Activated CD8-positive, alpha-beta T cell treated with anti-CD3 and anti-CD28 coated beads, Interleukin-2, amount 10 ng/mL, durations not matched to agents 7 days and 5 days (primary cell): Measurements from ENCODE around the gene DDAH2. TPM values are rescaled to one million over a fixed set of nuclear protein-coding genes. Genes with fewer than 3 reads are reported as not detected.

Experiments
- ATAC-seq: fragments of 150-1000 bp; cut with Tn5 transposase; one replicate; pipeline ENCODE4 v1.10.0; 2021; ENCODE audit warnings: moderate library complexity
- CTCF ChIA-PET: fragments of 350-600 bp; sonication (Branson Sonifier 250); formaldehyde crosslinking; loops from one replicate; lab custom pipeline; 2021; ENCODE audit warnings: antibody characterized with exemption; lab: Charles Lee
- POLR2A ChIA-PET: fragments of 350-600 bp; sonication (Branson Sonifier 250); formaldehyde crosslinking; loops from one replicate; lab custom pipeline; 2021; ENCODE audit warnings: antibody characterized with exemption; lab: Charles Lee
- DNase-seq: peaks from one replicate; pipeline ENCODE4 v3.0.0-alpha.2; 2020
- H3K27ac Mint-ChIP-seq: one replicate; pipeline ENCODE4 v1.8.0; 2021; ENCODE audit warnings: mild to moderate bottlenecking, mixed read lengths
- H3K27me3 Mint-ChIP-seq: one replicate; pipeline ENCODE4 v1.8.0; 2021; ENCODE audit warnings: low read depth, mixed read lengths
- H3K36me3 Mint-ChIP-seq: one replicate; pipeline ENCODE4 v1.8.0; 2021; ENCODE audit warnings: low read depth, mixed read lengths
- H3K4me1 Mint-ChIP-seq: one replicate; pipeline ENCODE4 v1.8.0; 2021; ENCODE audit warnings: low read depth, mixed read lengths
- H3K4me3 Mint-ChIP-seq: one replicate; pipeline ENCODE4 v1.8.0; 2021; ENCODE audit warnings: mild to moderate bottlenecking, mixed read lengths
- H3K9me3 Mint-ChIP-seq: one replicate; pipeline ENCODE4 v1.8.0; 2022; ENCODE audit warnings: mixed read lengths; ENCODE audit not compliant: insufficient read depth
- total RNA-seq, 2 experiments: library from RNA; stranded (reverse); gene quantifications; one replicate each; pipeline ENCODE4 v1.2.3, GENCODE V29; 2021

Gene DDAH2
- total RNA-seq, 2 experiments from 2014 or later: 31.9 to 33.7 TPM

- Mint-ChIP-seq H3K27ac (peak within 1 kb of the TSS; percentile 96), H3K4me3 (peak within 1 kb of the TSS; percentile 92), H3K36me3 (peaks cover 43% of the 10 kb centered on the region), H3K4me1 (peaks cover 56% of the 10 kb centered on the region), H3K27me3 (no peaks in the 10 kb centered on the region), H3K9me3 (no peaks in the 10 kb centered on the region)
- ATAC-seq (peak; percentile 83), DNase-seq (peak; percentile 99)
- ChIA-PET POLR2A (interaction anchor here (0.6 to 5.6 kb wide), 31 partner anchors 11 to 157 kb away, joined by 3 to 83 read pairs (median 5); partner anchors contain the start of genes ABHD16A, BAG6, C6orf47 and CSNK2B), CTCF (interaction anchor here (0.6 to 9.7 kb wide), 26 partner anchors 10 to 194 kb away, joined by 3 to 118 read pairs (median 4); partner anchors contain the start of genes ABHD16A, ATP6V1G2, C6orf47 and CSNK2B)
Observed at GRCh38 chr6:31739639-31740396, 10.7 kb upstream of the DDAH2 start, which contains the start of gene MSH5. TSS of gene MSH5 (plus strand) at chr6:31740005. CDS start at chr6:31740467, 462 bp downstream.

- H3K27ac Mint-ChIP-seq: peak overlapping the region; percentile 96
- peak; percentile 88 for DNase-seq
- peak overlapping the region; percentile 92 for H3K4me3 Mint-ChIP-seq
- peaks cover 64% of the 10 kb centered on the region for H3K4me1 Mint-ChIP-seq
- peaks cover 50% of the 10 kb centered on the region for H3K36me3 Mint-ChIP-seq
- ATAC-seq: peak; percentile 15
- POLR2A ChIA-PET: interaction anchor here (0.6 to 5.6 kb wide), 31 partner anchors 10 to 241 kb away, joined by 3 to 83 read pairs (median 7); partner anchors contain the start of genes ABHD16A, BAG6, C6orf47 and CSNK2B
- CTCF ChIA-PET: interaction anchor here (0.6 to 9.7 kb wide), 30 partner anchors 8 to 192 kb away, joined by 3 to 118 read pairs (median 5); partner anchors contain the start of genes ABHD16A, ATP6V1G2, C6orf47 and DDAH2
- no peaks in the 10 kb centered on the region for H3K27me3 Mint-ChIP-seq
- H3K9me3 Mint-ChIP-seq: no peaks in the 10 kb centered on the region
Observed at GRCh38 chr6:31737991-31738979, 9.2 kb upstream of the DDAH2 start.

GRCh38 chr6:31737315-31737990, 8.4 kb upstream of the DDAH2 start:
- peaks cover 44% of the 10 kb centered on the region for H3K36me3 Mint-ChIP-seq
- POLR2A ChIA-PET: interaction anchor here (0.6 to 5.6 kb wide), 31 partner anchors 9 to 196 kb away, joined by 3 to 83 read pairs (median 7); partner anchors contain the start of genes ABHD16A, BAG6, C6orf47 and CSNK2B
- CTCF ChIA-PET: interaction anchor here (0.6 to 9.7 kb wide), 23 partner anchors 7 to 157 kb away, joined by 3 to 118 read pairs (median 6); partner anchors contain the start of genes ABHD16A, C6orf47, DDAH2 and HSPA1A

GRCh38 chr6:31736768-31737314, 7.7 kb upstream of the DDAH2 start:
- POLR2A ChIA-PET: interaction anchor here (0.5 to 5.6 kb wide), 27 partner anchors 8 to 1402 kb away, joined by 3 to 83 read pairs (median 6); partner anchors contain the start of genes ABHD16A, BAG6, C6orf47 and CSNK2B

More at GRCh38 chr6:31737315-31737990, 8.4 kb upstream of the DDAH2 start:
- H3K9me3 Mint-ChIP-seq: no peaks in the 10 kb centered on the region
- no peak for ATAC-seq
- peak; percentile 45 for DNase-seq
- H3K27me3 Mint-ChIP-seq: no peaks in the 10 kb centered on the region
- peak overlapping the region; percentile 96 for H3K27ac Mint-ChIP-seq
- peak overlapping the region; percentile 92 for H3K4me3 Mint-ChIP-seq
- peaks cover 69% of the 10 kb centered on the region for H3K4me1 Mint-ChIP-seq

GRCh38 chr6:31736021-31736767, 7.1 kb upstream of the DDAH2 start, which contains the start of gene CLIC1:
TSS of gene CLIC1 (minus strand) at chr6:31736530. CDS start at chr6:31736300, 230 bp downstream.
- Mint-ChIP-seq H3K36me3 (peaks cover 49% of the 10 kb centered on the region), H3K9me3 (no peaks in the 10 kb centered on the region), H3K4me1 (peaks cover 71% of the 10 kb centered on the region), H3K27me3 (no peaks in the 10 kb centered on the region), H3K27ac (peak within 1 kb of the TSS; percentile 96), H3K4me3 (peak within 1 kb of the TSS; percentile 92)
- ATAC-seq (peak; percentile 43), DNase-seq (peak; percentile 89)
- ChIA-PET POLR2A (interaction anchor here (0.5 to 5.6 kb wide), 26 partner anchors 11 to 1402 kb away, joined by 3 to 37 read pairs (median 4); partner anchors contain the start of genes ABHD16A, C6orf47, HSPA1A and HSPA1B), CTCF (interaction anchor here (1.1 to 9.7 kb wide), 6 partner anchors 9 to 95 kb away, joined by 4 to 118 read pairs (median 12); partner anchors contain the start of genes HSPA1B and LSM2)

More at GRCh38 chr6:31736768-31737314, 7.7 kb upstream of the DDAH2 start:
- no peak for ATAC-seq
- DNase-seq: peak; percentile 29
- Mint-ChIP-seq H3K36me3 (peaks cover 48% of the 10 kb centered on the region), H3K27me3 (no peaks in the 10 kb centered on the region), H3K27ac (peak overlapping the region; percentile 96), H3K9me3 (no peaks in the 10 kb centered on the region), H3K4me1 (peaks cover 74% of the 10 kb centered on the region), H3K4me3 (peak overlapping the region; percentile 92)
- CTCF ChIA-PET: interaction anchor here (1.0 to 9.7 kb wide), 12 partner anchors 9 to 97 kb away, joined by 3 to 118 read pairs (median 6); partner anchors contain the start of genes HSPA1A, HSPA1B, HSPA1L and LSM2

- ChIA-PET CTCF (interaction anchor here (0.7 to 9.7 kb wide), 6 partner anchors 31 to 97 kb away, joined by 3 to 118 read pairs (median 5); partner anchors contain the start of gene HSPA1B), POLR2A (interaction anchor here (0.7 to 5.1 kb wide), 13 partner anchors 11 to 1633 kb away, joined by 3 to 33 read pairs (median 4); partner anchors contain the start of genes ABHD16A, GPANK1, HSPA1B and MPIG6B)
- H3K27ac Mint-ChIP-seq: peak overlapping the region; percentile 96
- H3K36me3 Mint-ChIP-seq: peaks cover 58% of the 10 kb centered on the region
- no peaks in the 10 kb centered on the region for H3K9me3 Mint-ChIP-seq
- ATAC-seq (peak; percentile 26), DNase-seq (peak; percentile 79)
- peak overlapping the region; percentile 92 for H3K4me3 Mint-ChIP-seq
- H3K27me3 Mint-ChIP-seq: no peaks in the 10 kb centered on the region
- H3K4me1 Mint-ChIP-seq: peaks cover 75% of the 10 kb centered on the region
Observed at GRCh38 chr6:31734821-31735406, 5.8 kb upstream of the DDAH2 start.

- Mint-ChIP-seq H3K27me3 (no peaks in the 10 kb centered on the region), H3K36me3 (peaks cover 59% of the 10 kb centered on the region), H3K9me3 (no peaks in the 10 kb centered on the region), H3K27ac (peak overlapping the region; percentile 96), H3K4me1 (peaks cover 74% of the 10 kb centered on the region), H3K4me3 (peak overlapping the region; percentile 92)
- ChIA-PET CTCF (interaction anchor here (0.7 to 9.7 kb wide), 4 partner anchors 31 to 56 kb away, joined by 3 to 118 read pairs (median 3); no protein-coding TSS in a partner anchor), POLR2A (interaction anchor here (0.7 to 5.1 kb wide), 5 partner anchors 11 to 93 kb away, joined by 3 to 33 read pairs (median 5); partner anchors contain the start of genes GPANK1, HSPA1B, MPIG6B and VARS1)
- DNase-seq (no peak), ATAC-seq (no peak)
Observed at GRCh38 chr6:31734247-31734820, 5.2 kb upstream of the DDAH2 start.

- peak overlapping the region; percentile 96 for H3K27ac Mint-ChIP-seq
- DNase-seq (no peak), ATAC-seq (no peak)
- POLR2A ChIA-PET: interaction anchor here (5.1 kb wide), 1 partner anchor 94 kb away, joined by 33 read pairs; the partner anchor contains the start of gene HSPA1B
- H3K4me1 Mint-ChIP-seq: peaks cover 74% of the 10 kb centered on the region
- H3K4me3 Mint-ChIP-seq: peak overlapping the region; percentile 92
- CTCF ChIA-PET: interaction anchor here (2.2 kb wide), 1 partner anchor 97 kb away, joined by 10 read pairs; no protein-coding TSS in a partner anchor
- no peaks in the 10 kb centered on the region for H3K9me3 Mint-ChIP-seq
- H3K36me3 Mint-ChIP-seq: peaks cover 64% of the 10 kb centered on the region
- H3K27me3 Mint-ChIP-seq: no peaks in the 10 kb centered on the region
Observed at GRCh38 chr6:31733734-31734133, 4.6 kb upstream of the DDAH2 start.
